IMR-90 (cell line): ENCODE measurements around the gene KRT8.

Experiments
- BHLHE40 ChIP-seq: fragments of 150-350 bp; IDR thresholded peaks from 2 replicates; pipeline ENCODE4 v1.6.1; 2016; ENCODE audit warnings: mild to moderate bottlenecking, low read depth, low read length
- CEBPB ChIP-seq: IDR thresholded peaks from 2 replicates; pipeline ENCODE4 v1.6.1; 2012; ENCODE audit warnings: low read depth, low read length, improper control_type of control experiment
- FOS ChIP-seq: fragments of 150-350 bp; IDR thresholded peaks from 2 replicates; pipeline ENCODE4 v1.6.1; 2016; ENCODE audit warnings: low read depth, low read length
- MAFK ChIP-seq: IDR thresholded peaks from 2 replicates; pipeline ENCODE4 v1.6.1; 2012; ENCODE audit warnings: low read depth, low read length, improper control_type of control experiment
- MXI1 ChIP-seq: IDR thresholded peaks from 2 replicates; pipeline ENCODE4 v1.6.1; 2012; ENCODE audit warnings: low read depth, mild to moderate bottlenecking, low read length, moderate library complexity, borderline replicate concordance
- POLR2A ChIP-seq: IDR thresholded peaks from 2 replicates; pipeline ENCODE4 v1.6.1; 2012; ENCODE audit warnings: mild to moderate bottlenecking, low read depth, low read length
- RAD21 ChIP-seq: IDR thresholded peaks from 2 replicates; pipeline ENCODE4 v1.6.1; 2012; ENCODE audit warnings: low read length, improper control_type of control experiment
- RCOR1 ChIP-seq: IDR thresholded peaks from 2 replicates; pipeline ENCODE4 v1.6.1; 2012; ENCODE audit warnings: mild to moderate bottlenecking, low read length, improper control_type of control experiment; ENCODE audit not compliant: insufficient replicate concordance
- RFX5 ChIP-seq: IDR thresholded peaks from 2 replicates; pipeline ENCODE4 v1.8.0; 2012; ENCODE audit warnings: low read depth, mild to moderate bottlenecking, low read length, moderate library complexity
- SMC3 ChIP-seq: fragments of 150-350 bp; IDR thresholded peaks from 2 replicates; pipeline ENCODE4 v1.6.1; 2016; ENCODE audit warnings: low read depth, mild to moderate bottlenecking, antibody characterized with exemption, low read length, moderate library complexity
- TF ChIP-seq, protein P1 (sequence below): conservative IDR thresholded peaks from 2 replicates; pipeline ENCODE4 v1.5.1; 2012; ENCODE audit warnings: mild to moderate bottlenecking, low read depth, low read length, improper control_type of control experiment
- TF ChIP-seq, protein P2 (sequence below): fragments of 150-350 bp; IDR thresholded peaks from 2 replicates; pipeline ENCODE4 v1.6.1; 2016; ENCODE audit warnings: low read depth, mild to moderate bottlenecking, low read length, moderate library complexity, borderline replicate concordance

DNA sequence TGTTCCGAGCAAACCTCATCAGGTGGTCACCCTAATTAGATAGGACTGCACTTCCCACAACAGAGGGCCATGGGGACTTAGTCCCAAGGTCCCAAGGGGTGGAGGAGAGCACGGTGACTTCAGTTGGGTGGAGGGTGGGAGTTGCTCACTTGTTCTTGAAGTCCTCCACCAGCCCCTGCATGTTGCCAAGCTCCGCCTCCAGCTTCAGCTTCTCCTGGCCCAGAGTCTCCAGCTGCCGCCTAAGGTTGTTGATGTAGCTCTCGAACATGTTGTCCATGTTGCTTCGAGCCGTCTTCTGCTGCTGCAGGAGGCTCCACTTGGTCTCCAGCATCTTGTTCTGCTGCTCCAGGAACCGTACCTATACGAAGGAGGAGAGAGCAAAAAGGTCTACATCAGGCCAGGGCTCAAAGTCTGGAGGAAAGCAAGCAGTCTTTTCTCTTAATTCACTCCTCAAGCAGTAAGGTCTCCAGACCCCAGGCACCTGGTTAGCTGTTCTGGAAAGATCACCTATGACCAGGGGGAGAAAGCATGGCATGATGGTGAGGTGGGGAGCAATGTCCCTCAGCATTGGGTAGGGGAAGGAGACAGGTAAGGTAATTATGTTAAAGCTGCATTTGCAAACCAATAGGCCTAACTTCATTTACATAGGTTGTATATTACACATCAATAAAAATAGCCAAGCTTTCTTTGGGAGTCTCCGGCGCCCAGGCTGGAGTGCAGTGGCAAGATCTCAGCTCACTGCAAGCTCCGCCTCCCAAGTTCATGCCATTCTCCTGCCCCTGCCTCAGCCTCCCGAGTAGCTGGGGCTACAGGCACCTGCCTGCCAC lies 2.9 kb downstream of the KRT8 start:
- TF ChIP-seq, protein P1, sequence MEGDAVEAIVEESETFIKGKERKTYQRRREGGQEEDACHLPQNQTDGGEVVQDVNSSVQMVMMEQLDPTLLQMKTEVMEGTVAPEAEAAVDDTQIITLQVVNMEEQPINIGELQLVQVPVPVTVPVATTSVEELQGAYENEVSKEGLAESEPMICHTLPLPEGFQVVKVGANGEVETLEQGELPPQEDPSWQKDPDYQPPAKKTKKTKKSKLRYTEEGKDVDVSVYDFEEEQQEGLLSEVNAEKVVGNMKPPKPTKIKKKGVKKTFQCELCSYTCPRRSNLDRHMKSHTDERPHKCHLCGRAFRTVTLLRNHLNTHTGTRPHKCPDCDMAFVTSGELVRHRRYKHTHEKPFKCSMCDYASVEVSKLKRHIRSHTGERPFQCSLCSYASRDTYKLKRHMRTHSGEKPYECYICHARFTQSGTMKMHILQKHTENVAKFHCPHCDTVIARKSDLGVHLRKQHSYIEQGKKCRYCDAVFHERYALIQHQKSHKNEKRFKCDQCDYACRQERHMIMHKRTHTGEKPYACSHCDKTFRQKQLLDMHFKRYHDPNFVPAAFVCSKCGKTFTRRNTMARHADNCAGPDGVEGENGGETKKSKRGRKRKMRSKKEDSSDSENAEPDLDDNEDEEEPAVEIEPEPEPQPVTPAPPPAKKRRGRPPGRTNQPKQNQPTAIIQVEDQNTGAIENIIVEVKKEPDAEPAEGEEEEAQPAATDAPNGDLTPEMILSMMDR = no peak
- TF ChIP-seq POLR2A (no peak), CEBPB (no peak), RAD21 (no peak), RFX5 (no peak), RCOR1 (no peak), MXI1 (no peak), MAFK (no peak), BHLHE40 (no peak), FOS (no peak), SMC3 (no peak)
- TF ChIP-seq, protein P2, sequence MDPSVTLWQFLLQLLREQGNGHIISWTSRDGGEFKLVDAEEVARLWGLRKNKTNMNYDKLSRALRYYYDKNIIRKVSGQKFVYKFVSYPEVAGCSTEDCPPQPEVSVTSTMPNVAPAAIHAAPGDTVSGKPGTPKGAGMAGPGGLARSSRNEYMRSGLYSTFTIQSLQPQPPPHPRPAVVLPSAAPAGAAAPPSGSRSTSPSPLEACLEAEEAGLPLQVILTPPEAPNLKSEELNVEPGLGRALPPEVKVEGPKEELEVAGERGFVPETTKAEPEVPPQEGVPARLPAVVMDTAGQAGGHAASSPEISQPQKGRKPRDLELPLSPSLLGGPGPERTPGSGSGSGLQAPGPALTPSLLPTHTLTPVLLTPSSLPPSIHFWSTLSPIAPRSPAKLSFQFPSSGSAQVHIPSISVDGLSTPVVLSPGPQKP = no peak
